ENCODE results near the gene RASGRP1.

RASGRP1 gene

GRCh38 chr15:38608682-38609081 is 44.1 kb upstream of the RASGRP1 start:
- H3K4me3 ChIP-seq (ENCODE audit: low read depth, low read length) = no peak overlapping the region
- TF ChIP-seq CTCF (IDR thresholded peaks at IDR 0.05; ENCODE audit: borderline replicate concordance, insufficient read depth, low read depth, low read length) = no peak

- H3K4me3 ChIP-seq (ENCODE audit: low read depth, low read length) = no peak overlapping the region
- TF ChIP-seq CTCF (IDR thresholded peaks at IDR 0.05; ENCODE audit: borderline replicate concordance, insufficient read depth, low read depth, low read length) = no peak
These were observed 41.1 kb upstream of the RASGRP1 start for GRCh38 chr15:38605744-38606143.

GRCh38 chr15:38603672-38604071 is 39.1 kb upstream of the RASGRP1 start:
- TF ChIP-seq CTCF (IDR thresholded peaks at IDR 0.05; ENCODE audit: borderline replicate concordance, insufficient read depth, low read depth, low read length) = no peak

GRCh38 chr15:38602910-38603670 is 38.5 kb upstream of the RASGRP1 start:
- no peak for TF ChIP-seq CTCF (IDR thresholded peaks at IDR 0.05; ENCODE audit: borderline replicate concordance, insufficient read depth, low read depth, low read length)
- H3K4me3 ChIP-seq (ENCODE audit: low read depth, low read length) = no peak overlapping the region

More at GRCh38 chr15:38603672-38604071, 39.1 kb upstream of the RASGRP1 start:
- H3K4me3 ChIP-seq (ENCODE audit: low read depth, low read length) = no peak overlapping the region

- H3K4me3 ChIP-seq (ENCODE audit: low read depth, low read length) = no peak overlapping the region
- no peak for TF ChIP-seq CTCF (IDR thresholded peaks at IDR 0.05; ENCODE audit: borderline replicate concordance, insufficient read depth, low read depth, low read length)
These were observed 35.6 kb upstream of the RASGRP1 start for GRCh38 chr15:38600236-38600635.

- no peak for TF ChIP-seq CTCF (IDR thresholded peaks at IDR 0.05; ENCODE audit: borderline replicate concordance, insufficient read depth, low read depth, low read length)
- no peak overlapping the region for H3K4me3 ChIP-seq (ENCODE audit: low read depth, low read length)
These were observed 34.1 kb upstream of the RASGRP1 start for GRCh38 chr15:38598749-38599148.

GRCh38 chr15:38597219-38597800 is 32.7 kb upstream of the RASGRP1 start:
- no peak overlapping the region for H3K4me3 ChIP-seq (ENCODE audit: low read depth, low read length)
- TF ChIP-seq CTCF (IDR thresholded peaks at IDR 0.05; ENCODE audit: borderline replicate concordance, insufficient read depth, low read depth, low read length) = no peak
